AG08396 (cell line): ENCODE measurements around the gene NR1H3.
"Not testable (repeated sequence)": the region's sequence is repeated elsewhere in the genome, so short reads cannot be mapped to it uniquely, and the experiment has no call there.

ENCODE experiments used
- DNase-seq: peaks from one replicate; pipeline ENCODE4 v3.0.0; 2012; ENCODE audit warnings: low spot score, mixed read lengths

NR1H3 gene

DNA sequence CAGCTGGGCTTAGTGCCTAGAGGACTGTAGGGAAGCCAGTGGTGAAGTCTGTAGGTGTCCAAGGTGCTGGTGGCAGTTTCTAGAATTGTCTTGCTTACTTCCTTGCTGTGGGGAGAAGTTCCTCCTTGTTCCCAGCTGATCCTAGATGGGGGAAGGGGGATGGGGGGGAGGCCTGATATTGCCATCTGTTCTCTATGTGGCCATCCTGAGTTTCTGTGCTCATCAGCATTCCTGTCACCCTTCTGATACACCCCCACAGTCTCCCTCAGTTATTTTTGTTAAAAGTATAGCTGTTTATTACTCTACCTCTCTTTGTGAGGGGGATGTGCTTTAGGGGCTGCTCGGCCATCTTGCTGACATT, 48.7 kb downstream of the NR1H3 start:
- no peak for DNase-seq

DNA sequence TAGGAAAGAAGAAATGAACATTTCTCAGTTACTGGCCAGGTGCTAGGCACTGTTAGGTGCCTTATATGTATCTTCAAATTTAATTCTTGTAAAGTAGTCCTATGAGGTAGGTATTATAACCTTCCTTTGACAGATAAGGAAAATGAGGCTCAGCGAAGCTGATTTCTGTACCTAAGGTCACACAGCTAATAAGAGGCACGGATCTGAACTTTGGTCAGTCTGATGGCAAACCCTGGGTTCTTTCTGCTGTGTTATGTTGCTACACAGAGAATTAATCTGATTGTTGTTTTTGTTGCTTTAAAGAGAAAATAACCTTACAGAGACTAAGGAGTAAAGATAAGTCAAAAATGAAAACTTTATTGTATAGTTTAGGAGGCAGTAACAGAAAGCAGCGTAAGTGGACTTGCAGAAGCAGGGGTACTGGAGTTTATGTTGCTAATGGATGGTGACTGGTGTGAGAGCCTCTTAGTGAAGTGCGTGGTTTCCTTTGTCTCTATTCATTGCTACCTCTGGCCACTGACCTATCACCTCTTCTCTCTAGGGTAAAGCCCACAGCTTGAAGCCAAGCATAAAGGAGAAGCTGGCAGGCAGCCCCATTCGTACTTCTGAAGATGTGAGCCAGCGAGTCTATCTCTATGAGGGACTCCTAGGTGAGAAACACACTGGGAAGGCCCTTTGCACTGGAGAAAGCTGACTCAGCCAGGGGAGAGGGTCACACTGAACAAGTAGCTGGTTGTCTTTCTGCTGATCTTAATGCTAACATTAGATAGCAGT, 50.4 kb downstream of the NR1H3 start:
- no peak for DNase-seq

DNA sequence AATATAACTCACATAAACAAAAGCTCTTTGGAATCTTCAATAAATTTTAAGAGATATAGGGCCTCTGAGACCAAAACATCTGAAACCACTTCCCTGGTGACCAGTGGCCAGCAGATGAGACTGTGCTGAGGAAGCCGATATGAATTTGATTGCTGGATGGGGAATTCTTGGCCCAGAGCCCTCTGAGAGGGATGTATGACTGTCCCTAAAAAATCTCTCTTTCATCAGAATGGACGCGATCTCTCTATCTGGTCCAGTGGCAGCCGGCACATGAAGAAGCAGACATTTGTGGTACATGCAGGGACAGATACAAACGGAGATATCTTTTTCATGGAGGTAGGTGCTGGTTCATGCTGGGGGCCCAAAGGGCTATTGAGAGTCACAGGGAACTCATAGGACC, 57.2 kb downstream of the NR1H3 start:
- no peak for DNase-seq

DNA sequence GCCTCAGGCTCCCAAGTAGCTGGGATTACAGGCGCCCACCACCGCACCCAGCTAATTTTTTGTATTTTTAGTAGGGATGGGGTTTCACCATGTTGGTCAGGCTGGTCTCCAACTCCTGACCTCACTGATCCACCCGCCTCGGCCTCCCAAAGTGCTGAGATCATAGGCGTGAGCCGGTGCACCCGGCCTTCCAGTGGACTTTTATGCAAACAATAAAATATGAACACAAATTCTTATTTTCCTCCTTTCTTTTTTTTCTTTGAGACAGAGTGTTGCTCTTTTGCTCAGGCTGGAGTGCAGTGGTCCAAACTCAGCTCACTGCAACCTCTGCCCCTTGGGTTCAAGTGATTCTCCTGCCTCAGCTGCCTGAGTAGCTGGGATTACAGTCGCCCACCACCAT, 58.7 kb downstream of the NR1H3 start:
- not testable (repeated sequence) for DNase-seq

DNA sequence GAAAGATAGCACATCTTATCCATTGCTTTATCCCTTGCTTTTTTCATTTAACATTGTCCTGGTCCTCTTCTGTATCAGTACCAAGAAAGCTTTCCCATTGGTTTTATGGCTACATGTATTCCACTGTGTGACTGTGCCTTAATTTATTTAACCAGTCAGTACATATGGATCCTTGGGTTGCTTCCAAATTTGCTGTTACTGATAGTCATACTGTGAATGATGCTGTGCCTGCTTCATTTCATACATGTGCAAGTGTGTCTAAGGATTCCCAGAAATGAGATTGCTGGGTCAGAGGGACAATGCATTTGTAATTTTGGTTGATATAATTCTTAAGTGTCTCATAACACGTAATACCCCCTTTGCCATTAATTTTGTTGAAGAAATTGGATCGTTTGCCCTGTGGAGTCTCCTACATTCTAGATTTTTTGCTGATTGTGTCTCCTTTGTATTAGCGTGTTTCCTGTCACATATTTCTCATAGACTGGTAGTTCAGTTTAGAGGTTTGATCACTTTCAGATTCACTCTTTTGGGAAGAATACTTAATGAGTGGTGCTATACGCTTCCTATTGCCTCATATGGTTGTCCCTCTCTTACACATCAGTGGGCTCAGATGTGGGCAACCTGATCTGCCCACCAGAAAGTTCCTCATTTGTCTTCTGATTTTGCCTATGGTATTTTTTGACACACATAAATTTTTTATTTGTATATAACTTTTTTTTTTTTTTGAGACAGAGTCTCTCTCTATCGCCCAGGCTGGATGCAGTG, 59.5 kb downstream of the NR1H3 start:
- no peak for DNase-seq

DNA sequence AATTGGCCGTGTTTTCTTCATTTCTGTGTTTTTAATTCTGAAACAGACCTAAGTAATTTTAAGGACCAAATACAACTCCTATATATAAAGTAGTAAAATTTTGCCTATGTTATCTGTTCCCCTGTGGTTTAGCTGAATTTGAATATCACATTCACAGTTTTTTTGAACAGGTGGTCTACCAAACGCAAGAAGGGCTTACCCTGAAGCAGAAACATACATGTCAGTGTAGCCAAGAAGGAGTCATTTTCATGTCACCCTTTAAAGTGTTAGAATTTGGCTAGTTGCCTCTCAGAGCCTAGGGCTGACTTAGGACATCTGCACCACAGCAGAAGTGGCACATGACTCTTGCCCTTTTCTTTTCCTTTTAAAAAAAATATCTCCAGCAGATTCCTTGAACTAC, 60.4 kb downstream of the NR1H3 start:
- no peak for DNase-seq
